OCI-LY7 (cell line): ENCODE results near the gene SP140L. TPM values are rescaled to one million over a fixed set of nuclear protein-coding genes. Genes with fewer than 3 reads are reported as not detected.
A peak's percentile ranks its signal among the peaks of the same experiment; 100 is the strongest.

Experiments
- BruUV-seq: library from RNA; stranded (reverse); fragments of 400-500 nt; replicated peaks from 2 replicates; lab custom pipeline; 2021; lab: Mats Ljungman, UMichigan
- CTCF ChIA-PET: fragments of 300-600 bp; sonication (Branson Sonifier 250); formaldehyde crosslinking; loops from one replicate; lab custom pipeline; 2022; ENCODE audit warnings: antibody characterized with exemption; ENCODE audit not compliant: unreplicated experiment; lab: Charles Lee
- POLR2A ChIA-PET: fragments of 300-600 bp; sonication (Branson Sonifier 250); formaldehyde crosslinking; loops from one replicate; lab custom pipeline; 2022; ENCODE audit warnings: antibody characterized with exemption; lab: Charles Lee
- DNase-seq: peaks from one replicate; pipeline ENCODE4 v3.0.0-alpha.2; 2015; ENCODE audit warnings: low spot score
- H2AFZ ChIP-seq: fragments of 200-600 bp; sonication (generic), shearing (Covaris generic); 2 replicates; pipeline ENCODE4 v1.6.1; 2014; ENCODE audit warnings: mild to moderate bottlenecking, antibody characterized with exemption, low read length, moderate library complexity
- H3K27ac ChIP-seq: fragments of 200-600 bp; sonication (generic); 2 replicates; pipeline ENCODE4 v1.5.1; 2014; ENCODE audit warnings: mixed run types, low read depth, mild to moderate bottlenecking, moderate library complexity, low read length, inconsistent platforms; ENCODE audit not compliant: poor library complexity, severe bottlenecking
- H3K36me3 ChIP-seq: fragments of 200-600 bp; sonication (generic); 2 replicates; pipeline ENCODE4 v1.6.1; 2014; ENCODE audit warnings: mild to moderate bottlenecking, antibody characterized with exemption, low read length, moderate library complexity, mixed read lengths; ENCODE audit not compliant: insufficient read depth
- H3K4me1 ChIP-seq: fragments of 200-600 bp; sonication (generic); 2 replicates; pipeline ENCODE4 v1.5.1; 2014; ENCODE audit warnings: mild to moderate bottlenecking, low read length; ENCODE audit not compliant: insufficient read depth, poor library complexity, severe bottlenecking
- H3K4me2 ChIP-seq: fragments of 200-600 bp; sonication (generic); 2 replicates; pipeline ENCODE4 v1.6.1; 2014; ENCODE audit warnings: mild to moderate bottlenecking, low read length
- H3K4me3 ChIP-seq: fragments of 200-600 bp; sonication (generic); 2 replicates; pipeline ENCODE4 v1.5.1; 2014; ENCODE audit warnings: mild to moderate bottlenecking, low read depth, low read length; ENCODE audit not compliant: poor library complexity, severe bottlenecking
- H3K79me2 ChIP-seq: fragments of 200-600 bp; sonication (generic); 2 replicates; pipeline ENCODE4 v1.6.1; 2016; ENCODE audit warnings: low read depth, mild to moderate bottlenecking, low read length, moderate library complexity, mixed read lengths; ENCODE audit not compliant: insufficient read depth
- H3K9me2 ChIP-seq: fragments of 200-600 bp; sonication (generic); 2 replicates; pipeline ENCODE4 v1.6.1; 2016; ENCODE audit warnings: mild to moderate bottlenecking, low read length, mixed read lengths; ENCODE audit not compliant: insufficient read depth
- H3K9me3 ChIP-seq: fragments of 200-600 bp; sonication (generic); 2 replicates; pipeline ENCODE4 v1.6.1; 2014; ENCODE audit warnings: mild to moderate bottlenecking, mixed run types, low read length, mixed read lengths
- H4K20me1 ChIP-seq: fragments of 200-600 bp; sonication (generic); 2 replicates; pipeline ENCODE4 v1.6.1; 2014; ENCODE audit warnings: mild to moderate bottlenecking, antibody characterized with exemption, low read length, moderate library complexity, mixed read lengths; ENCODE audit not compliant: insufficient read depth
- EZH2phosphoT487 ChIP-seq: fragments of 200-600 bp; sonication (generic); IDR thresholded peaks from 2 replicates; pipeline ENCODE4 v1.6.1; 2018; ENCODE audit warnings: low read depth, borderline replicate concordance, mild to moderate bottlenecking, mixed run types, antibody characterized with exemption, low read length, moderate library complexity, mixed read lengths
- intact Hi-C: fragments of 100-400 bp; cut with micrococcal nuclease; formaldehyde crosslinking; loops from one replicate; pipeline ENCODE4 v1.10.0; 2022; ENCODE audit not compliant: unreplicated experiment
- total RNA-seq, 2 experiments: library from RNA; depleted of rRNA in 1 of 2; stranded (reverse); fragments of >200 nt in 1 of 2; shearing (Covaris generic) in 1 of 2; gene quantifications; 2 replicates each; pipeline ENCODE4 v1.2.3, GENCODE V29; 2014 to 2022
- TF ChIP-seq, protein P1 (sequence below): fragments of 200-600 bp; sonication (generic); conservative IDR thresholded peaks from 2 replicates; pipeline ENCODE4 v1.5.1; 2014; ENCODE audit warnings: mild to moderate bottlenecking, antibody characterized with exemption, low read length, moderate library complexity, mixed read lengths

The SP140L gene
- total RNA-seq, 2 experiments from 2014 or later = 10.4 to 19.3 TPM

DNA sequence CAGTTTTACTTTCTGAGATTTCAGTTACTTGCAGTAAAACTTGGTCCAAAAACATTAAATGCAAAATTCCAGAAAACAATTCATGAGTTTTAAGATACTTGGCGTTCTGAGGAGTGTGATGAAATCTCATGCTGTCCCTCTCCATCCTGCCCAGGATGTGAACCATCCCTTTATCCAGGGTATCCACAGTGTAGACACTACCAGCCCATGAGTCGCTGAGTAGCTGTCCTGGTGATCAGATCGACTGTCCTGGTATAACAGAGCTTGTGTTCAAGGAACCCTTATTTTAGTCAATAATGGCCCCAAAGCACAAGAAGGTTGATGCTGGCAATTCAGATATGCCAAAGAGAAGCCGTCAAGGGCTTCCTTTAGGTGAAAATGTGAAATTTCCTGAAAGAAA is 92.2 kb downstream of the SP140L start:
- Histone ChIP-seq H3K27ac (no peak overlapping the region), H3K4me1 (peaks cover 26% of the 10 kb centered on the region), H3K36me3 (peaks cover 21% of the 10 kb centered on the region), H3K9me3 (no peaks in the 10 kb centered on the region), H3K9me2 (no peaks in the 10 kb centered on the region), H4K20me1 (peaks cover 5% of the 10 kb centered on the region; the same call in 1 of the 2 replicates), H2AFZ (peak overlapping the region; percentile 49; the same call in 1 of the 2 replicates), H3K4me2 (peak overlapping the region; percentile 83), H3K4me3 (peak overlapping the region; percentile 72), H3K79me2 (peaks cover 66% of the 10 kb centered on the region)
- TF ChIP-seq, protein P1, sequence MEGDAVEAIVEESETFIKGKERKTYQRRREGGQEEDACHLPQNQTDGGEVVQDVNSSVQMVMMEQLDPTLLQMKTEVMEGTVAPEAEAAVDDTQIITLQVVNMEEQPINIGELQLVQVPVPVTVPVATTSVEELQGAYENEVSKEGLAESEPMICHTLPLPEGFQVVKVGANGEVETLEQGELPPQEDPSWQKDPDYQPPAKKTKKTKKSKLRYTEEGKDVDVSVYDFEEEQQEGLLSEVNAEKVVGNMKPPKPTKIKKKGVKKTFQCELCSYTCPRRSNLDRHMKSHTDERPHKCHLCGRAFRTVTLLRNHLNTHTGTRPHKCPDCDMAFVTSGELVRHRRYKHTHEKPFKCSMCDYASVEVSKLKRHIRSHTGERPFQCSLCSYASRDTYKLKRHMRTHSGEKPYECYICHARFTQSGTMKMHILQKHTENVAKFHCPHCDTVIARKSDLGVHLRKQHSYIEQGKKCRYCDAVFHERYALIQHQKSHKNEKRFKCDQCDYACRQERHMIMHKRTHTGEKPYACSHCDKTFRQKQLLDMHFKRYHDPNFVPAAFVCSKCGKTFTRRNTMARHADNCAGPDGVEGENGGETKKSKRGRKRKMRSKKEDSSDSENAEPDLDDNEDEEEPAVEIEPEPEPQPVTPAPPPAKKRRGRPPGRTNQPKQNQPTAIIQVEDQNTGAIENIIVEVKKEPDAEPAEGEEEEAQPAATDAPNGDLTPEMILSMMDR = no peak
- TF ChIP-seq EZH2phosphoT487 = no peak
- no TSS peak for BruUV-seq
- ChIA-PET CTCF (interaction anchor here (0.9 kb wide), 1 partner anchor 196 kb away, joined by 3 read pairs; no protein-coding TSS in a partner anchor), POLR2A (no interaction called here)
- intact Hi-C loops = loop anchor here (5.0 kb wide), 2 partner anchors 92 to 192 kb away; partner anchors contain the start of genes SP140 and SP140L
- no peak for DNase-seq

DNA sequence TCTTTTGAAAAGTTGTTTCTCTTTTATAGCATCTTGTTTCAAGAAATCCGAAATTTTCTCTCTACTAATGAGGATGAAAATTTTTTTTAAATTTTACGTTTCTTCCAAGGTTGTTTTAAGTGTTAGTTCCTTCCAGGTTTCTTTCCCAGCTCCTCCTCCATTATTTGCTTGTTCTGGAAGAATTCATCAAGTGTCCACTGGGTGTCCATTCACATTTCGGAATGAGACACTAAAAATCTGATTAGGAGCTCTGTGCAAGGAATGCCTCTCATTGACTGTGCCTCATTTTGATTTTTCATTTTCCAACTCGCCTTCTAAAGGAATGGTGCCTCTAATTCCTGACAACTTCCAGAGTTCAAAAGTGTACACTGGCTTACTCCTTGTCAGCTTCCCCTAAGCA is 95.2 kb downstream of the SP140L start:
- H3K27ac ChIP-seq = no peak overlapping the region
- no peaks in the 10 kb centered on the region for H3K9me3 ChIP-seq
- peaks cover 40% of the 10 kb centered on the region for H3K36me3 ChIP-seq
- H2AFZ ChIP-seq = no peak overlapping the region
- CTCF ChIA-PET = no interaction called here
- POLR2A ChIA-PET = interaction anchor here (0.6 to 0.7 kb wide), 2 partner anchors 14 to 200 kb away, joined by 3 to 4 read pairs; no protein-coding TSS in a partner anchor
- H3K4me2 ChIP-seq = no peak overlapping the region
- TF ChIP-seq, protein P1 = no peak
- TF ChIP-seq EZH2phosphoT487 = no peak
- intact Hi-C loops = no loop called here
- peaks cover 5% of the 10 kb centered on the region; the same call in 1 of the 2 replicates for H4K20me1 ChIP-seq
- H3K4me1 ChIP-seq = peaks cover 18% of the 10 kb centered on the region
- peaks cover 70% of the 10 kb centered on the region for H3K79me2 ChIP-seq
- H3K4me3 ChIP-seq = no peak overlapping the region
- BruUV-seq = no TSS peak
- no peaks in the 10 kb centered on the region for H3K9me2 ChIP-seq
- no peak for DNase-seq

DNA sequence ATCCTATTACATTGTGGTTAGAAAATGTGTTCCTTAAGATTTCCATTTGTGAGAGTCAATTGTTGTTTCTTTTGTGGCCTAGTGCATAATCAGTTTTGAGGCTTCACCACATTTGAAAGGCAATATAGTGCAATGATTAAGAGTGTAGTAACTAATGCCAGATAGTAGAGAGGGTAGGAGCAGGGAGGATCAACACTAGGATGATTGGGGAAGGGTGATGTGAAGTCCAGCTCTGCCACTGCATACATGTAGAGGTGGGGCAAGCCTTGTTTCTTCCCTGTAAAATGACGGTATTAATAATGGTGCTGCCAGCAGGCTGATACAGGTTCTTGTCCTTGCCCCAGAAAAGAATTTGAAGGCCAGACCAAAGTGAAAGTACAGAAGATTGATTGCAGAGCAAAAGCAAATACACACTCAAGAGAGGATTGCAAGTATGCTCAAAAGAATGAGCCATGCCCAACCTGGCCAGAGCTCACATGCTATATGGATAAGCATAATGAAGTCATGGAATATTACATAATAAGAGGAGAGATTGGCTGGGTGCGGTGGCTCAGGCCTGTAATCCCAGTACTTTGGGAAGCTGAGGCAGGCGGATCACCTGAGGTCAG is 97.0 kb downstream of the SP140L start:
- no peaks in the 10 kb centered on the region for H3K9me2 ChIP-seq
- H3K79me2 ChIP-seq = peaks cover 52% of the 10 kb centered on the region
- no peak overlapping the region for H3K4me3 ChIP-seq
- intact Hi-C loops = no loop called here
- DNase-seq = no peak
- BruUV-seq = no TSS peak
- ChIA-PET POLR2A (interaction anchor here (0.6 to 0.8 kb wide), 2 partner anchors 64 to 1332 kb away, joined by 3 to 5 read pairs; no protein-coding TSS in a partner anchor), CTCF (interaction anchor here (0.5 kb wide), 1 partner anchor 12 kb away, joined by 12 read pairs; no protein-coding TSS in a partner anchor)
- peaks cover 9% of the 10 kb centered on the region for H3K4me1 ChIP-seq
- H2AFZ ChIP-seq = no peak overlapping the region
- no peak overlapping the region for H3K27ac ChIP-seq
- H4K20me1 ChIP-seq = no peaks in the 10 kb centered on the region; the same call in 1 of the 2 replicates
- peaks cover 2% of the 10 kb centered on the region; the same call in 1 of the 2 replicates for H3K9me3 ChIP-seq
- H3K36me3 ChIP-seq = peaks cover 51% of the 10 kb centered on the region
- H3K4me2 ChIP-seq = no peak overlapping the region
- TF ChIP-seq EZH2phosphoT487 = no peak
- TF ChIP-seq, protein P1 = no peak
